ENCODE data around the gene FAM98B.

The FAM98B gene

GRCh38 chr15:38461066-38461833, 7.3 kb downstream of the FAM98B start:
- no peak for DNase-seq

- DNase-seq, result no peak
Observed at GRCh38 chr15:38463893-38464292, 10.0 kb downstream of the FAM98B start.

DNA sequence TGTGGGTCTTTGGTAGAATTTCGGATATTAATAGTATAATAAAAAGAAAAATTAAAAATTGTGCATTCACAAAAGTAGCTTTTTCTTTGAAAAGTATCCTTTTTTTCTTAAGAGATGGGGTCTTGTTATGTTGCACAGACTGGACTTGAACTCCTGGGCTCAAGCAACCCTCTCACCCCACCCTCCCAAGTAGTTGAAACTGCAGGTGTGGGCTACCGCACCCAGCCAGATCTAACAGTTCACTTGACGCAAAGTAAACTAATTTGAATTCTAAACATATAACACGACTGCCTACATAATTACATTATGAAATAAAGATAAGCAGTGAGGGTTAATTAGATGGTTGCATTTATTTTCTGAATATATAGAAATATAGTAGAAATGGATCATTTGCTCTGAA, 10.7 kb downstream of the FAM98B start:
- DNase-seq, result no peak

GRCh38 chr15:38470816-38471215, 16.9 kb downstream of the FAM98B start:
- DNase-seq, result no peak

DNA sequence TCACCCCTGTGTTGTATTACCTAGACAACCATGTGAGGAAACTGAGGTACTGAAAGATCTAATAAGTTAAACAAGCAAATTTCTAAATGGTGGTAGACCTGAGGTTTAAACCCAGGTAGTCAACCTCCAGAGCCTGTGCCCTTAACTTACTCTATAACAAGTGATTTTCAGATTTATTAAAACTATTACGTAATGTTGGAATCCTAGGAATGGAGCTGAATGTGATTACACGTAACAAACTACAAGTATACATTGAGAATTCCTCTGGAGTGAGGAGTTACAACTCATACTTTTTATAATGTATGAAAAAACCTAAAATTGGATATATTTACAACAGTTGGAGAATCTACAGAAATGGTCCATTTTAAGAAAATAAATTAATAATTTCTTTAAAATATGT, 18.0 kb downstream of the FAM98B start:
- no peak for DNase-seq

GRCh38 chr15:38474155-38474757, 20.3 kb downstream of the FAM98B start:
- DNase-seq, result peak; percentile 66

DNA sequence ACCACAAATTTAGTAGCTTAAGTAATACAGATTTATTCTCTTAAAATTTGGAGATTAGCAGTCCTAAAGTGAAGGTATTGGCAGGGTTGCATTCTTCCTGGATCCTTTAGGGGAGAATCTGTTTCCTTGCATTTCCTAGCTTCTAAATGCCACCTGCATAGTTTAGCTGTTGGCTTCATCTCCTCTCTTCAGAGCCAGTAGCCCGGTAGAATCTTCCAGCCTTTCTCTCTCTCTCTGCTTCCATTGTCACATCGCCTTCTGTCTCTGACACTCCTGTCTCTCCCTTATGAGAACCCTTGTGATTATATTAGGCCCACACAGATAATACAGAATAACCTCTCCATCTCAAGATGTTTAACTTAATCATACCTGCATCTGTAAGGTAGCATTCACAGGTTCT, 21.4 kb downstream of the FAM98B start:
- DNase-seq, result no peak

DNA sequence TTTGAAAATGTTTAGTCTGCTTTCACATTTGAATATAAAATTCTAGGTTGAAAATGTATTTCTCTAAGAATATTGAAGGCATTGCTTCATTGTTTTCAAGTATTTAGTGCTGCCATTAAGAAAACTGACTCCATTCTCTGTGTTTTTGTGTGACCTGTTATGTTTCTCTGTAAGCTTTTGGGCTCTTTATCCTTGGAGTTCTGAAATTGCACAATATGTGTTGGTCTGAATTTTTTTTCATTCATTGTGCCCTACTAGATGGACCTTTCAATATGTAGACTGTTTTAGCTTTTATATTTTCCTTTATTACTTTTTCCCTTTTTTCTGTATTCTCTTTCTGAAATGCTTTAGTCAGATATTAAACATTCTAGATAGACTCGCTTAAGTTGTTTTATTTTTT, 22.2 kb downstream of the FAM98B start:
- DNase-seq, result no peak

GRCh38 chr15:38477637-38478036, 23.7 kb downstream of the FAM98B start:
- no peak for DNase-seq

DNA sequence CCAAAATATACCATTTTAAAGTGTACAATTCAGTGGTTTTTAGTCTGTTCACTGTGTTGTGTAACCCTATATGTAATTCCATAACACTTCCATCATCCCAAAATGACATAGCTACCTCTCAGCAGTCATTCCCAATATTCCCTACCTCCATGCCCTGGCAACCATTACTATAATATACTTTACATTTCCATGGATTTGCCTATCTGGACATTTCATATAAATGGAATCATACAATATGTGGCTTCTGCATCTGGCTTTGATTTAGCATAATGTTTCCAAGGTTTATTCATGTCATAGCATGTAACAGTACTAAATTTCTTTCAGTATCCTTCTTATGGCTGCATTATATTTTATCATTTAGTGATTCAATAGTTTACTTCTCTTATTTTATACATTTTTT, 25.3 kb downstream of the FAM98B start:
- no peak for DNase-seq

DNA sequence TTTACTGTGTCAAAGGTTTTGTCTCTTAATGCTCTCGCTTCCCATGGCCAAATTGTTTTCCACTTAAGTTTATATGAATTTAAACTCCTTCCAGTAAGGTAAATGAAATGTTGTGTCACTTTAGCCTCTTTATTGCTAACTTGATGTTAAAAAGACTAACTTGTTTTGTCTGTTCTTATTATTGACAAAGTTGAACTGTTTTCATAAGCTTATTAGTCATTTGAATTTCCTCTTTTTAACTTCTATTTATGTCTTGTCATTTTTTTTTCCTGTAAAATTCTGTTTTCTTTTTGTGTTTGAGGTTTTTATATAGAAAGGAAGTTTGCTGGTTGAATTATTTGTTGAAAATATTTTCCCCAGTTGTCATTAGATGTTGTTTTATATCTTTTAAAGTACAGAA, 25.8 kb downstream of the FAM98B start:
- DNase-seq, result no peak

- DNase-seq, result no peak
Observed at GRCh38 chr15:38481113-38481512, 27.2 kb downstream of the FAM98B start.

- DNase-seq, result no peak
Observed at GRCh38 chr15:38481761-38482160, 27.8 kb downstream of the FAM98B start.

DNA sequence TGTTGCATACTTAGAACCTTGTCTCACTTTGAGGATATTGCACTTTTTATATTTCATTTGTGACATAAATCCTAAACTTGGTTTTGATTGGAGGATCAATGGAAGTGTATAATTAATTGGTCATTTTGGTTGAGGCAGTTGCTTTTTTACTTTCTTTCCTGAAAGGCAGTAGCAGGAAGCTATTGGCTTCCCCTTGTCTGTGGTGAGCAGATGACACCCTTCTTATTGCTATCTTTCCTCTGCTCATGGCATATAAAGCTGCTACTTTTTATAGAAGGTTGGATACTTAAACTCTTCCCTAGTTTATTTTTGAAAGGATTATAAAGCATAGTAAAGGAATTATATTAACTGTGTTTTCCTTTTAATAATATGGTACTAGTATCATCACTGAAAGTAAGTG, 28.6 kb downstream of the FAM98B start:
- no peak for DNase-seq

GRCh38 chr15:38486936-38487335, 33.0 kb downstream of the FAM98B start:
- DNase-seq, result no peak

DNA sequence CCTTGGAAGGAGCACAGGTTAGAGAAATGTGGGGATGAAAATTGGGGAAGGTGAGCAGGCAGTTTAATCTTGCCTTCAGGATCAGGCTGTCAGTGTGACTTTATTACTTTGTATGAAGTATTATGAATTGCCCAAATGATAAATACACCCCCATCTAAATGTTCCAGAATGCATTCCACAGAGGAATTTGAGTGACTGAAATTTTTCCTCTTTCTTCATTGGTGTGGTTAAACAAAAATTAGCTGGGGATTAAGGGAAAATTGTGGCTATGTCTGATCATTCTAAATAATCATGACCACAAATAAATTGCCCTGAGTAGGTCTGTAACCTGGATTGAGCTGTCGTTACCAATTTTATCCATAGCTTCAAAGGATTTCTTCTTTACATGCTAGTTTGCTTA, 33.5 kb downstream of the FAM98B start:
- DNase-seq, result no peak

GRCh38 chr15:38490242-38490922, 36.5 kb downstream of the FAM98B start:
- no peak for DNase-seq

DNA sequence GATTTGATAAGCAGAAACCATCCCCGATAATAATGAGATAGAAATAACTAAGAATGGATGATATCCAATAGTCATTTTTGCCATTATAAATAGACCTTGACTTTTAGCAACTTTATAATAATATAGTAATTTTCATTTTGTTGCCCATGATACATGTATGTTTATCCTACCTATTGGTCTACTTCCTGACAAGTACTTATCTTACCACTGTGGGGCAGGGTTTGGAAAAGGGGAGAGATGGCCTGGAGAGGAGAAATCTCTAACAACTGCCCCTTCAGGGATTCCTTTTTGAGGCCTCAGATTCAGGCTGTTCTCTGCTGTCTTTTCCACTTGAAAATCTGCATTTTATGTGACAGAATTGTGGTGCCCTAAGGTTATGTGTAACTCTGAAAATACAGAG, 42.2 kb downstream of the FAM98B start:
- no peak for DNase-seq

- DNase-seq, result no peak
Observed at GRCh38 chr15:38499651-38500050, 45.7 kb downstream of the FAM98B start.

DNA sequence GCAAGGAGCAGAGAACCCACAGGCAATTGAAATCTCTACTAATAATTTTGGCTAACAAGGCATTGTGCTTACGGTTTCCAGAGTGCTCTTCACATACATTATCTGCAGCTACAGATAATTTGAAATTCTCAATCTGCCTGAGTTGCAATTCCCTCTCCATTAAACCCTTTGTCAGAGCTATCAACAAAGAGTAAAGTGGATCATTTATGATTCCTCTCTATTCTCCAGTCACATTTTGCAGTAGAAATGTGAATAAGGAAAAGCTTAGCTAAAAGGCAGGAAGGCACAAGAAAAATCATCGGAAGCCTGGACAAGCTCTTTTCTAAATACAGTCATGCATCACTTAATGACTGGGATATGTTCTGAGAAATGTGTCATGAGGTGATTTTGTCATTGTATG, 49.6 kb downstream of the FAM98B start:
- no peak for DNase-seq

DNA sequence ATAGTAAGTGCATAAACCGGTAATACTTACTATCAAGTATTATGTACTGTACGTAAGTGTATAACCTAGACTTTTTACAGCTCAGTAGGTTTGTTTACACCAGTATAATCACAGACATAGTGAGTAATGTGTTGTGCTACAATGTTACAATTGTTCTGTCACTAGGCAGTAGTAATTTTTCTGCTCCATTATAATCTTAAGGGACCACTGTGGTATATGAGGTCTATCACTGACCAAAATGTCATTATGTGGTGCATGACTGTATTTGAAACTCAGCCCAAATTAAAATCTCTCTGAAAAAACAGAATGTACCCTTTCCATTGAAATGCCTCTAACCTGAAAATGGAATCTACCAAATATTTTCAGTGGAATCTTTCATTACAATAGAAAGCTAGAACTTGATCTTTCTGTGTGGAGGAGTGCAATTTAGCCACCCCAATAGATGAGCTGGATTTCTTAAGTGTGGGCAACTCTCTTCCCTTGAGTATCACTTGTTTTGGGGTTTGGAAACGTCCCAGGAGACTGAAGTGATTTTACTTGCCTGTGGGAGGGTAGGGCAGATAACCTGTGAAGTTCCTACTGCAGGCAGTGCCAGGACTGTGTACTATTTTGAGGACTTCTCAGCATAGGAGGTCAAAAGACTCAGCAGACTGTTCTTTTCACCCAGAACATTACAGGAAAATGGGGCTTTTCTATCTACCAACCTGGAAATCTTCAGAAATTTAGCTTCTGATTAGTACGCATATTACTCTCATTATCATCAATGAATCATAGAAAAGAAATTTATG, 50.9 kb downstream of the FAM98B start:
- no peak for DNase-seq

GRCh38 chr15:38506997-38507396, 53.1 kb downstream of the FAM98B start:
- DNase-seq, result no peak

DNA sequence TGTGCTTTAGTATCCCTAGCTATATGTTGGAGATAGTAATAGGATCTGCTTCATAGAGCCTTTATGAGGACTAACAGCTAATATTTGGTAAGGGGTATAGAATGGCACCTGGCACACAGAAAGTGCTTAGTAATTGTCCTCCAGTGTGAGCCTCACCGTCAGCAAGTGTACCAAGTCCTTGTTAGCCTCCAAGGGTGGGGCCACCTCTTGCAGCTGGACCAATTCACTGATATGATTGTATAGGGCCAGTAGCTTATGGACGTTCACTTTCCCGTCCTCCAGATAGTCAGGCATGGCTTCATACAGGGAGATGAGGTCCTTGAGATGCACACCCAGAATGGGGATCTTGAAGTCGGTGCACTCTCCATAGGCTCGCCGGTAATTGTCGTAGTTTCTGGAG, 53.6 kb downstream of the FAM98B start:
- DNase-seq, result no peak

DNA sequence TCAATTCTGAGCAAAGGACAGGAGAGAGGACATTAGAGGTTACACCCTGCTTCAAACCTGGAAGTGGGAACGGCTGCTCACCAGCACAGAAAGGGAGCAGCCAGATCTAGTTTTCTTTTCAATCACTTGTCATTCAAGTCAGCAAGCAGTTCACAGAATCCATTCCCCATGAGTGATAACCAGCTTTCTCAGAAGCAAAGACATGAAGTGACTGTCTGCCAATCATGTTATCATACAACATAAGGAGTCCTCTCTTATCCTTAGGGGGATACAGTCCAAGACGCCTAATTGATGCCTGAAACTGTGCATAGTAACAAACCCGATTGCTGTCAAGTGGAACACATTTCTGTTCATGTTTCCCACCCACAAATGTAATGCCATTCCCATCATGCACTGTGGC, 54.7 kb downstream of the FAM98B start:
- DNase-seq, result peak; percentile 10
